HFF-Myc (cell line): ENCODE measurements around the gene C2orf66.

Experiments used
- DNase-seq: peaks from one replicate; pipeline ENCODE4 v3.0.0-alpha.2; 2011; ENCODE audit warnings: low read depth; ENCODE audit errors: extremely low read depth
- H3K4me3 ChIP-seq: replicated peaks from 2 replicates; pipeline ENCODE4 v1.5.1; 2011; ENCODE audit warnings: low read depth, mild to moderate bottlenecking, control low read depth, low read length
- TF ChIP-seq, protein P1 (sequence below): IDR thresholded peaks from 2 replicates; pipeline ENCODE4 v1.5.1; 2012; ENCODE audit warnings: mild to moderate bottlenecking, low read depth, low read length, control low read depth; ENCODE audit errors: missing control alignments

Gene C2orf66

DNA sequence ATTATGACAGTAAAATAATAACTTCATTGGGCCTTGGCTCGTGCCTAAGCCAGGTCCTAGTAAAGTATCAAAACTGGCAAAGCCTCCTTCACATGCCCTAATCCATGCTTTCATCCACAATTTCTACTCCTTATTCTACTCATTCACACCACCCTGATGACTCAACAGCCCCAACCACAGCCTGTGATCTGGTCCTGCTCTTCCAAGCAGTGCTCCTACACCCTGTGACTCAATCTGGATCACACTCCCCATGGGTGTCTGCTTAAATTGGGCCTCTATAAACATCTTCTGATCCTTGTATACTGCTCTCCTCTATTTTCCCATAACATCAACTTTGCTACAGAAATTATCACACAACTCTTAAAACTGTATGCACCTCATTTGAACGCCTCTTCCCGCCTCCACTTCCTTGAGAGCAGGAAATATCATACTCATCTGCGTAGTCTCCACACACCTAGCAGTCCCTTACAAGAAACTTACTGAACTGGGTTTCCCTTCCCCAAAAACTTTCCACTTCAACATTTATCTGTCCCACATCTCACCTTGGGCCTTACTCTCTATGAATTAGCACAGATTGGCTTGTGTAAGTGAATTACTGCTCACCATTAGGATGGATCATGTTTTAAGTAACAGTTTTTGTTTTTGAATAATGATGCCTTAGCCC lies 25.6 kb downstream of the C2orf66 start:
- TF ChIP-seq, protein P1, sequence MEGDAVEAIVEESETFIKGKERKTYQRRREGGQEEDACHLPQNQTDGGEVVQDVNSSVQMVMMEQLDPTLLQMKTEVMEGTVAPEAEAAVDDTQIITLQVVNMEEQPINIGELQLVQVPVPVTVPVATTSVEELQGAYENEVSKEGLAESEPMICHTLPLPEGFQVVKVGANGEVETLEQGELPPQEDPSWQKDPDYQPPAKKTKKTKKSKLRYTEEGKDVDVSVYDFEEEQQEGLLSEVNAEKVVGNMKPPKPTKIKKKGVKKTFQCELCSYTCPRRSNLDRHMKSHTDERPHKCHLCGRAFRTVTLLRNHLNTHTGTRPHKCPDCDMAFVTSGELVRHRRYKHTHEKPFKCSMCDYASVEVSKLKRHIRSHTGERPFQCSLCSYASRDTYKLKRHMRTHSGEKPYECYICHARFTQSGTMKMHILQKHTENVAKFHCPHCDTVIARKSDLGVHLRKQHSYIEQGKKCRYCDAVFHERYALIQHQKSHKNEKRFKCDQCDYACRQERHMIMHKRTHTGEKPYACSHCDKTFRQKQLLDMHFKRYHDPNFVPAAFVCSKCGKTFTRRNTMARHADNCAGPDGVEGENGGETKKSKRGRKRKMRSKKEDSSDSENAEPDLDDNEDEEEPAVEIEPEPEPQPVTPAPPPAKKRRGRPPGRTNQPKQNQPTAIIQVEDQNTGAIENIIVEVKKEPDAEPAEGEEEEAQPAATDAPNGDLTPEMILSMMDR = no peak
- no peak overlapping the region for H3K4me3 ChIP-seq
- DNase-seq = no peak

- DNase-seq = no peak
- TF ChIP-seq, protein P1 = no peak
- no peak overlapping the region for H3K4me3 ChIP-seq
These were observed 42.1 kb downstream of the C2orf66 start for GRCh38 chr2:196767101-196767500.

GRCh38 chr2:196759378-196759706 lies 49.8 kb downstream of the C2orf66 start:
- TF ChIP-seq, protein P1 = no peak
- no peak for DNase-seq
- no peak overlapping the region for H3K4me3 ChIP-seq

- DNase-seq = no peak
- TF ChIP-seq, protein P1 = no peak
- no peak overlapping the region for H3K4me3 ChIP-seq
These were observed 50.4 kb downstream of the C2orf66 start for GRCh38 chr2:196758474-196759377.
